NB4 (cell line): Measurements from ENCODE around the gene SNX8.
A peak's percentile ranks its signal among the peaks of the same experiment; 100 is the strongest.

ENCODE experiments used
- DNase-seq: peaks from one replicate; pipeline ENCODE4 v3.0.0; 2010; ENCODE audit warnings: low read depth
- H3K4me3 ChIP-seq: one replicate; pipeline ENCODE4 v1.5.1; 2011; ENCODE audit warnings: mild to moderate bottlenecking, low read depth, low read length, moderate library complexity
- CTCF ChIP-seq: IDR thresholded peaks from one replicate; pipeline ENCODE4 v1.5.1; 2012; ENCODE audit warnings: low read depth, low read length
- MAX ChIP-seq: IDR thresholded peaks from 2 replicates; pipeline ENCODE4 v1.6.1; 2011; ENCODE audit warnings: low read depth, low read length
- MYC ChIP-seq: IDR thresholded peaks from 2 replicates; pipeline ENCODE4 v1.6.1; 2011; ENCODE audit warnings: low read depth, low read length
- POLR2A ChIP-seq: IDR thresholded peaks from 2 replicates; pipeline ENCODE4 v1.6.1; 2011; ENCODE audit warnings: mild to moderate bottlenecking; ENCODE audit not compliant: insufficient read length; ENCODE audit errors: extremely low read depth

Gene SNX8

GRCh38 chr7:2314209-2314955 lies at the start of gene SNX8:
TSS of gene SNX8 (minus strand) at chr7:2314441. CDS start at chr7:2314421, 20 bp downstream.
- peak; percentile 89 for DNase-seq
- peak within 1 kb of the TSS; percentile 65 for H3K4me3 ChIP-seq
- TF ChIP-seq MAX, result peak; percentile 95
- peak; percentile 61 for TF ChIP-seq POLR2A
- TF ChIP-seq MYC, result peak; percentile 85
- TF ChIP-seq CTCF, result no peak

GRCh38 chr7:2362385-2363088 lies 48.3 kb upstream of the SNX8 start:
- no peak for DNase-seq
- TF ChIP-seq CTCF (no peak), MAX (no peak), MYC (no peak), POLR2A (no peak)
- no peak overlapping the region for H3K4me3 ChIP-seq

- H3K4me3 ChIP-seq, result no peak overlapping the region
- no peak for DNase-seq
- no peak for TF ChIP-seq POLR2A
- TF ChIP-seq MAX, result no peak
- no peak for TF ChIP-seq CTCF
- TF ChIP-seq MYC, result no peak
Observed at GRCh38 chr7:2360796-2361195, 46.6 kb upstream of the SNX8 start.

- peak overlapping the region; percentile 12 for H3K4me3 ChIP-seq
- TF ChIP-seq CTCF (no peak), MYC (no peak), POLR2A (no peak), MAX (no peak)
- DNase-seq, result peak; percentile 9
Observed at GRCh38 chr7:2359610-2360009, 45.4 kb upstream of the SNX8 start.

GRCh38 chr7:2358968-2359527 lies 44.8 kb upstream of the SNX8 start:
- TF ChIP-seq MYC, result no peak
- no peak for TF ChIP-seq CTCF
- no peak for TF ChIP-seq POLR2A
- no peak for TF ChIP-seq MAX
- no peak overlapping the region for H3K4me3 ChIP-seq
- peak; percentile 12 for DNase-seq
